Cardiac atrium fibroblast (primary cell): ENCODE measurements around the gene CHMP6. TPM values are rescaled to one million over a fixed set of nuclear protein-coding genes. Genes with fewer than 3 reads are reported as not detected.

ENCODE experiments used
- total RNA-seq: library from RNA; depleted of rRNA; stranded (reverse); fragments of >200 nt; gene quantifications from 2 replicates; pipeline ENCODE4 v1.2.3, GENCODE V29; 2015

Gene CHMP6
- 20.4 and 26.5 TPM in 2 replicates for total RNA-seq

GRCh38 chr17:80991645-80992076 is at the start of gene CHMP6:
CHMP6 (plus strand) TSS chr17:80991841; CDS start chr17:80991919, 78 bp downstream.

GRCh38 chr17:81034779-81035520 is 43.3 kb downstream of the CHMP6 start, which contains the start of gene BAIAP2:
BAIAP2 (plus strand) TSS chr17:81035151; CDS start chr17:81035255, 104 bp downstream.

Other genes with a start within 250 kb of the CHMP6 start
- gene BAIAP2, start 43.3 kb downstream of the CHMP6 start, total RNA-seq = 18.6 and 29.6 TPM in 2 replicates
- not detected in 2 replicates for gene PVALEF, start 173.7 kb downstream of the CHMP6 start, total RNA-seq
- gene AATK, start 174.4 kb downstream of the CHMP6 start, total RNA-seq = 0.32 TPM in 1 of 2 replicates, not detected in the other
- 8.6 and 11.7 TPM in 2 replicates for gene CEP131, start 231.1 kb downstream of the CHMP6 start, total RNA-seq
- gene TEPSIN, start 247.2 kb downstream of the CHMP6 start, total RNA-seq = 11.3 and 28.3 TPM in 2 replicates
- 13.0 and 16.8 TPM in 2 replicates for gene NDUFAF8, start 247.5 kb downstream of the CHMP6 start, total RNA-seq